Airway epithelial cell (primary cell): ENCODE measurements around the gene SH3YL1. TPM values are rescaled to one million over a fixed set of nuclear protein-coding genes. Genes with fewer than 3 reads are reported as not detected.

Source experiments
- total RNA-seq: library from RNA; depleted of rRNA; stranded (reverse); fragments of >200 nt; gene quantifications from 2 replicates; pipeline ENCODE4 v1.2.3, GENCODE V29; 2015

The SH3YL1 gene
- total RNA-seq: 42.3 and 59.2 TPM in 2 replicates

GRCh38 chr2:263774-264492 is at the start of gene SH3YL1:
Gene SH3YL1, minus strand, starts transcription at chr2:264032. Its CDS starts 48 bp downstream, at chr2:263984.

DNA sequence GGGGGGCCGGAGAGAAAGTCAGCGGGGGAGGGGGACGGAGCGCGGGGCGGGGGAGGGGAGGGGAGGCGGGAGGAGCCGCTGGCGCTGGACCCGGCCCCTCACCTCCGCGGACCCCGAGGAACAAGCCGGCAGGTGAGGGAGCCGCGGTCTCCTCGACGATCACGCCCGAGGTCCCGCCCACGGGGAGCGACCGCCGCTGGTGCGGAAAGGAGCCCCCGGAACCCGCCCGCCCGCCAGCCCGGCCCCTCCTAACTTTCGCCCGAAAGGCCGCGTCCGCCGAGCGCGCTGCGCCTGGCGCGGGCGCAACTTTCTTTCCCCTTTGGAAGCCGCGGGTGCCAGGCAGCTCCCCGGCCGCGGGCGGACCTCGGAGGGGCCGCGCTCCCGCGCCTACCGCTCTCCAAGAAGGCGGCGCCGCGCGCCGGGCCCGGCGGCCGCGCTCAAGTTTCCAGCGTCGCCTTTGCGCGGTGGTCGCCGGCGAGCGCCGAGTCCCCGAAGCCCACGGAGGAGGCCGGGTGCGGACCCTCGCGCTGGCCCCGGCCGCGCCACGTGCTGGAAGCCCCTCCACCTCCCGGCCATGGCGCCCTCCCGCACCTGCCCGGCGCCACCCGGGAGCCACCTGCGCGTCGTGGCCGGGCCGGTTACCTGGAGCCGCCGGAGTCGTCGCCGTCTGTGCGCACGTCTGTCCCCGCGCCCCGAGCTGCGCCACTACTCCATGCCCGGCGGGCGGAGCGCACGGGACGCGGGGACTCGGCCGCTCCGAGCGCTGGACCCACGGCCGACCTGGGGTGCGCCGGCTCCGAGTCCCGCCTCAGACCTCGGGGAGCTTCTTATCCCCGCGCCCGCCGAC is 24.3 kb upstream of the SH3YL1 start, which contains the start of gene ALKAL2:
TSS of gene ALKAL2 (minus strand) at position 181 of the 847 bp plus-strand sequence. CDS start 256 bp downstream, outside the sequence.

DNA sequence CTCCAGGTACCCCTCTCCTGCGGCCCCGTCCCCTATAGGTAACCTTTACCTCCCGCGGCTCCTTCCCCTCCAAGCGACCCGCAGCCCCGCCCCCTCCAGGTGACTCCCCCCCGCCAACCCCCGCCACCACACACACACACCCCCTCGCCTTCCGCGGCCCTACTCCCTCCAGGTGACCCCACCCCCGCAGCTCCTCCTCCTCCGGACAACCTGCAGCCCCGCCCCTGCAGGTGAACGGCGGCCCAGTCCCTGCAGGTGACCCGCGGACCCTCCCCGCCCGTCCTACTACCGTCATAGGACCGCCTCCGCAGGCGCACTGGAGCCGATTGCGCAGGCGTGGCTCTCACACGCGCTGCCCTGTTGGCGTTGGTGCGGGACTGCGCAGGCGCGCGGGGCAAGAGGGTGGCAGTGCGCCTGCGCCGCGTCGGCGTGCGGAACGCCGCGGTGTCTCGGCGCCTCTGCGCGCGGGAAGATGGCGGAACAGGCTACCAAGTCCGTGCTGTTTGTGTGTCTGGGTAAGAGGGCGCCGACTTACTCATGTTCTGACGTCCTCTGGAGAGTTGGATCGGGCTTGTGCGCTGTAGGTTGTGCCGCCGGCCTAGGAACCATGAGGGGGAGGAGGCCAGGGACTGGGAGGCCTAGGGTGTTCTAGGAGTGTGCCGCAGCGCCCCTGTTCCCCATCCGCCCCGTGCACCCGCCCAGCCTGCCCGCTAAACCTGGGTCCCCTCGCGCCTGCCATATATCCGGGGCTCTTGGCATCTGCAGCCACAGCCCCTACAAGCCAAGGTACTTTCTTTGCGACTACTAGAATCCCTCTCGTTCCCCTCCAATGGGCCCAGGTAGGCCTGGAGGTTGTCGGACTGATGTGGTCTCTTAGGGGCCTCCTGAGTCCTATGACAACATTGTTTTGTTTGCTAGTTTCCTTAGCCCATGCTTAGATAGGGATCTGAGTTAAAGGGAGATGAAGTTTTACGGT is 949 bp upstream of the SH3YL1 start, which contains the start of gene ACP1:
TSS of gene ACP1 (plus strand) at position 455 of the 976 bp plus-strand sequence. CDS start at position 473, 18 bp downstream.

Other genes starting within 250 kb of the SH3YL1 start
- gene FAM110C, start 217.5 kb downstream of the SH3YL1 start, total RNA-seq: 12.9 and 14.2 TPM in 2 replicates
- 78.8 and 87.4 TPM in 2 replicates for gene ACP1, start 915 bp upstream of the SH3YL1 start, total RNA-seq
- not detected in 2 replicates for gene ALKAL2, start 24.1 kb upstream of the SH3YL1 start, total RNA-seq